DOHH2 (cell line): Measurements from ENCODE around the gene HEATR5A.

Source experiments
- H3F3A ChIP-seq: fragments of 200-600 bp; sonication (generic), shearing (Covaris generic); 2 replicates; pipeline ENCODE4 v1.6.0; 2016; ENCODE audit warnings: antibody characterized with exemption, mild to moderate bottlenecking; ENCODE audit not compliant: control insufficient read depth, insufficient read depth
- H3K27ac ChIP-seq: fragments of 200-600 bp; sonication (generic); 2 replicates; pipeline ENCODE4 v1.5.1; 2014; ENCODE audit warnings: low read depth, mild to moderate bottlenecking, low read length, moderate library complexity
- H3K27me3 ChIP-seq: fragments of 200-600 bp; sonication (generic); 2 replicates; pipeline ENCODE4 v1.6.1; 2014; ENCODE audit warnings: mild to moderate bottlenecking, low read length, mixed read lengths; ENCODE audit not compliant: control insufficient read depth
- H3K36me3 ChIP-seq: fragments of 200-600 bp; sonication (generic); 2 replicates; pipeline ENCODE4 v1.6.1; 2014; ENCODE audit warnings: mild to moderate bottlenecking, low read length, moderate library complexity, mixed read lengths; ENCODE audit not compliant: control insufficient read depth
- H3K4me1 ChIP-seq: fragments of 200-600 bp; sonication (generic); 2 replicates; pipeline ENCODE4 v1.6.1; 2014; ENCODE audit warnings: mild to moderate bottlenecking, low read length, mixed read lengths; ENCODE audit not compliant: control insufficient read depth
- H3K4me2 ChIP-seq: fragments of 200-600 bp; sonication (generic); 2 replicates; pipeline ENCODE4 v1.6.0; 2014; ENCODE audit warnings: mild to moderate bottlenecking, low read length, moderate library complexity
- H3K4me3 ChIP-seq: fragments of 200-600 bp; sonication (generic); 2 replicates; pipeline ENCODE4 v1.5.1; 2014; ENCODE audit warnings: mild to moderate bottlenecking, low read length, mixed read lengths
- H3K79me2 ChIP-seq: fragments of 200-600 bp; sonication (generic); 2 replicates; pipeline ENCODE4 v1.6.1; 2014; ENCODE audit warnings: mild to moderate bottlenecking, low read length, mixed read lengths; ENCODE audit not compliant: control insufficient read depth
- H3K9me2 ChIP-seq: fragments of 200-600 bp; sonication (generic); replicated peaks from 2 replicates; pipeline ENCODE4 v1.6.1; 2014; ENCODE audit warnings: mild to moderate bottlenecking, low read length, mixed read lengths; ENCODE audit not compliant: control insufficient read depth
- H3K9me3 ChIP-seq: fragments of 200-600 bp; sonication (generic); 2 replicates; pipeline ENCODE4 v1.6.1; 2014; ENCODE audit warnings: antibody characterized with exemption, low read length, mixed read lengths; ENCODE audit not compliant: control insufficient read depth, insufficient read depth
- H4K20me1 ChIP-seq: fragments of 200-600 bp; sonication (generic); 2 replicates; pipeline ENCODE4 v1.6.0; 2014; ENCODE audit warnings: low read depth, mild to moderate bottlenecking, antibody characterized with exemption, low read length, moderate library complexity; ENCODE audit not compliant: control insufficient read depth, insufficient read depth
- CTCF ChIP-seq: fragments of 200-600 bp; sonication (generic); IDR thresholded peaks from one replicate; pipeline ENCODE4 v1.5.1; 2014; ENCODE audit warnings: antibody characterized with exemption, mild to moderate bottlenecking, low read depth, low read length; ENCODE audit not compliant: poor library complexity, severe bottlenecking
- EZH2phosphoT487 ChIP-seq: fragments of 200-600 bp; sonication (generic); IDR thresholded peaks from 2 replicates; pipeline ENCODE4 v1.6.1; 2017; ENCODE audit warnings: borderline replicate concordance, mild to moderate bottlenecking, antibody characterized with exemption, low read length, moderate library complexity, mixed read lengths

Gene HEATR5A

GRCh38 chr14:31377433-31377832 is 42.9 kb downstream of the HEATR5A start:
- TF ChIP-seq CTCF (no peak), EZH2phosphoT487 (no peak)
- Histone ChIP-seq H3K79me2 (no peaks in the 10 kb centered on the region), H4K20me1 (no peaks in the 10 kb centered on the region), H3K9me2 (no peaks in the 10 kb centered on the region), H3K9me3 (no peaks in the 10 kb centered on the region), H3K4me2 (no peak overlapping the region), H3K36me3 (no peaks in the 10 kb centered on the region), H3K4me1 (peaks cover 7% of the 10 kb centered on the region), H3K27ac (no peak overlapping the region), H3F3A (no peaks in the 10 kb centered on the region), H3K27me3 (no peaks in the 10 kb centered on the region), H3K4me3 (no peak overlapping the region)

GRCh38 chr14:31371646-31372045 is 48.7 kb downstream of the HEATR5A start:
- no peaks in the 10 kb centered on the region for H4K20me1 ChIP-seq
- no peaks in the 10 kb centered on the region for H3K27me3 ChIP-seq
- H3K4me3 ChIP-seq: no peak overlapping the region
- no peaks in the 10 kb centered on the region for H3K9me3 ChIP-seq
- no peaks in the 10 kb centered on the region for H3K79me2 ChIP-seq
- no peaks in the 10 kb centered on the region for H3F3A ChIP-seq
- TF ChIP-seq CTCF (no peak), EZH2phosphoT487 (no peak)
- H3K36me3 ChIP-seq: no peaks in the 10 kb centered on the region
- H3K9me2 ChIP-seq: no peaks in the 10 kb centered on the region
- no peak overlapping the region for H3K27ac ChIP-seq
- H3K4me1 ChIP-seq: no peaks in the 10 kb centered on the region
- H3K4me2 ChIP-seq: no peak overlapping the region

- no peaks in the 10 kb centered on the region for H3K9me3 ChIP-seq
- H3K9me2 ChIP-seq: no peaks in the 10 kb centered on the region
- no peaks in the 10 kb centered on the region for H3K79me2 ChIP-seq
- H3K27ac ChIP-seq: no peak overlapping the region
- H3K4me3 ChIP-seq: no peak overlapping the region
- H3K27me3 ChIP-seq: no peaks in the 10 kb centered on the region
- no peak overlapping the region for H3K4me2 ChIP-seq
- H3K4me1 ChIP-seq: no peaks in the 10 kb centered on the region
- no peaks in the 10 kb centered on the region for H4K20me1 ChIP-seq
- H3K36me3 ChIP-seq: no peaks in the 10 kb centered on the region
- no peaks in the 10 kb centered on the region for H3F3A ChIP-seq
- TF ChIP-seq CTCF (no peak), EZH2phosphoT487 (no peak)
Measured at GRCh38 chr14:31363331-31364073, 56.8 kb downstream of the HEATR5A start.
